ENCODE results near the gene TACC2. TPM values are rescaled to one million over a fixed set of nuclear protein-coding genes. Genes with fewer than 3 reads are reported as not detected.
"Not testable (repeated sequence)": the region's sequence is repeated elsewhere in the genome, so short reads cannot be mapped to it uniquely, and the experiment has no call there.

Gene TACC2
- total and polyA plus RNA-seq, 8 donors = 29.0 to 102 (median 52.9) TPM

DNA sequence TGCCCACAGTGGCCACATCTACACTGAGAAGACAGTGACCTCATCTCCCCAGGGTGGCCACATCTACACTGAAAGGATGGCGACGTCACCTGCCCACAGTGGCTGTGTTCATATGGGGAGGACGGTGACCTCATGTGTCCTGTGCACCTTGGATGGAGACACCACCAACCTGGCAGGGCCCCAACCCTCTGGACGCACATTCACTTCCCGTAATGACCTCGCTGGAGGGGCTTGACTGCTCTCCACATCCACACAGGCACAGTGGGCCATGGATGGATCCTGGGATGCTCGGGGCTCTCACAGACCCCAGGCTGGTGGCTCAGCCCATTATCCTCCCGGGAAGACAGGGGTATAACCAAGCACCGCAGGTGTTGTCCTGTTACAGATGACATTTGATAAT, 212.4 kb downstream of the TACC2 start:
- no peak overlapping the region for H3K27ac ChIP-seq
- H3K27me3 ChIP-seq = no peaks in the 10 kb centered on the region
- H3K36me3 ChIP-seq = peaks cover 7 to 70% (median 63%) of the 10 kb centered on the region in 4 donors
- DNase-seq = no peak
- TF ChIP-seq POLR2A (IDR thresholded peaks at IDR 0.05) = no peak
- TF ChIP-seq, protein P1, sequence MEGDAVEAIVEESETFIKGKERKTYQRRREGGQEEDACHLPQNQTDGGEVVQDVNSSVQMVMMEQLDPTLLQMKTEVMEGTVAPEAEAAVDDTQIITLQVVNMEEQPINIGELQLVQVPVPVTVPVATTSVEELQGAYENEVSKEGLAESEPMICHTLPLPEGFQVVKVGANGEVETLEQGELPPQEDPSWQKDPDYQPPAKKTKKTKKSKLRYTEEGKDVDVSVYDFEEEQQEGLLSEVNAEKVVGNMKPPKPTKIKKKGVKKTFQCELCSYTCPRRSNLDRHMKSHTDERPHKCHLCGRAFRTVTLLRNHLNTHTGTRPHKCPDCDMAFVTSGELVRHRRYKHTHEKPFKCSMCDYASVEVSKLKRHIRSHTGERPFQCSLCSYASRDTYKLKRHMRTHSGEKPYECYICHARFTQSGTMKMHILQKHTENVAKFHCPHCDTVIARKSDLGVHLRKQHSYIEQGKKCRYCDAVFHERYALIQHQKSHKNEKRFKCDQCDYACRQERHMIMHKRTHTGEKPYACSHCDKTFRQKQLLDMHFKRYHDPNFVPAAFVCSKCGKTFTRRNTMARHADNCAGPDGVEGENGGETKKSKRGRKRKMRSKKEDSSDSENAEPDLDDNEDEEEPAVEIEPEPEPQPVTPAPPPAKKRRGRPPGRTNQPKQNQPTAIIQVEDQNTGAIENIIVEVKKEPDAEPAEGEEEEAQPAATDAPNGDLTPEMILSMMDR (IDR thresholded peaks at IDR 0.05) = no peak
- H3K9me3 ChIP-seq = no peaks in the 10 kb centered on the region
- no peak overlapping the region for H3K4me3 ChIP-seq
- H3K4me1 ChIP-seq = no peaks in the 10 kb centered on the region
- intact Hi-C loops (cut with DNase I; ENCODE audit: low total_unique reads) = no loop called here
- WGBS, 5 donors = 93 to 100% (median 94%) methylated on average over 4 to 9 of the region's 9 CpGs

DNA sequence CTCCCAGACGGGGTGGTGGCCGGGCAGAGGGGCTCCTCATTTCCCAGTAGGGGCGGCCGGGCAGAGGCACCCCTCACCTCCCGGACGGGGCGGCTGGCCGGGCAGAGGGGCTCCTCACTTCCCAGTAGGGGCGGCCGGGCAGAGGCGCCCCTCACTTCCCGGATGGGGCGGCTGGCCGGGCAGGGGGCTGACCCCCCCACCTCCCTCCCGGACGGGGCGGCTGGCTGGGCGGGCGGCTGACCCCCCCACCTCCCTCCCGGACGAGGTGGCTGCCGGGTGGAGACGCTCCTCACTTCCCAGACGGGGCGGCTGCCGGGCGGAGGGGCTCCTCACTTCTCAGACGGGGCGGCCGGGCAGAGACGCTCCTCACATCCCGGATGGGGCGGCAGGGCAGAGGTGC, 214.2 kb downstream of the TACC2 start:
- H3K4me3 ChIP-seq; intact Hi-C loops (cut with DNase I; ENCODE audit: low total_unique reads): not testable (repeated sequence)
- peaks cover 7 to 58% (median 51%) of the 10 kb centered on the region in 4 donors for H3K36me3 ChIP-seq

DNA sequence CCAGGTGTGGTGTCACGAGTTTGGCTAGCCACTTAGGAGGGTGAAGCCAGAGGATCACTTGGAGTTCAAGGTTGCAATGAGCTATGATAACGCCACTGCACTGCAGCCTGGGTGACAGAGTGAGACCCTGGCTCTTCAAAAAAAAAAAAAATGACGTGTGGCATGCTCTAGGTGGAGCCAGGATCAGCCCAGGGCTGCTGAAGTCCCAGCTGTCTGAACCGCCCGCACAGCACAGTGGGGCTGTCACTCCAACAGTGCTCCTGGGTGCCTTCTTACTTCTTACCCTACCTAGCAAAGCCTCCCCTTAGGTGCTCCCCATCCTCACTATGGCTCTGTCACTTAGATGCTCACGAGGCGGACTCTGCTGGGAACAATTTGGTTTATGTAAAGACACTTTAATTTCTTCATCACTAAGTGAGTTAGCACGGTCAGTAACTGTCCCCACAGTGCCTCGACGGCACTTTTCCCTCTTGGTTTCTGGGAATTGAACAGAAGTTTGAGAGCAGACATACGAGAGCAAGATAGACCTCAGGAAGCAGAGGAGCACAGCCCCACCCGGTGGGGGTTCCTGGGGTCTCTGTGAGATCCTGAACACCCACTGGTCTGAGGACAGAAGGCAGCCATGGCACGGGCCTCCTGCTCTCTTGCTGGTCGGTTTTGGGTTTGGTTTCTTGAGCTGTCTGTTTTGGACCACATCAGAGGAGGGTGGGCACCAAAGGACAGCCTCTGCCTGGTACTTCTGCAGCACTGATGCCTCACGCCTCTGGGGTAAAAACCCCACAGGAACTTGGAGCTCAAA, 215.9 kb downstream of the TACC2 start:
- intact Hi-C loops (cut with DNase I; ENCODE audit: low total_unique reads) = no loop called here
- Histone ChIP-seq H3K27ac (no peak overlapping the region), H3K9me3 (no peaks in the 10 kb centered on the region), H3K4me1 (no peaks in the 10 kb centered on the region), H3K36me3 (peaks cover 7 to 44% (median 37%) of the 10 kb centered on the region in 4 donors), H3K4me3 (no peak overlapping the region), H3K27me3 (no peaks in the 10 kb centered on the region)
- TF ChIP-seq, protein P1 (IDR thresholded peaks at IDR 0.05) = no peak
- TF ChIP-seq EP300 (IDR thresholded peaks at IDR 0.05) (no peak), POLR2A (IDR thresholded peaks at IDR 0.05) (no peak), POLR2AphosphoS5 (IDR thresholded peaks at IDR 0.05) (no peak)
- DNase-seq = no peak
- WGBS, 5 donors = 81 to 88% (median 83%) methylated on average over 15 of the region's 15 CpGs

More for the DNA sequence above, 214.2 kb downstream of the TACC2 start:
- H3K27ac ChIP-seq, DNase-seq, H3K9me3 ChIP-seq, H3K27me3 ChIP-seq, H3K4me1 ChIP-seq: not testable (repeated sequence)
- 94 to 99% (median 97%) methylated on average over 6 to 31 of the region's 33 CpGs for WGBS, 5 donors

DNA sequence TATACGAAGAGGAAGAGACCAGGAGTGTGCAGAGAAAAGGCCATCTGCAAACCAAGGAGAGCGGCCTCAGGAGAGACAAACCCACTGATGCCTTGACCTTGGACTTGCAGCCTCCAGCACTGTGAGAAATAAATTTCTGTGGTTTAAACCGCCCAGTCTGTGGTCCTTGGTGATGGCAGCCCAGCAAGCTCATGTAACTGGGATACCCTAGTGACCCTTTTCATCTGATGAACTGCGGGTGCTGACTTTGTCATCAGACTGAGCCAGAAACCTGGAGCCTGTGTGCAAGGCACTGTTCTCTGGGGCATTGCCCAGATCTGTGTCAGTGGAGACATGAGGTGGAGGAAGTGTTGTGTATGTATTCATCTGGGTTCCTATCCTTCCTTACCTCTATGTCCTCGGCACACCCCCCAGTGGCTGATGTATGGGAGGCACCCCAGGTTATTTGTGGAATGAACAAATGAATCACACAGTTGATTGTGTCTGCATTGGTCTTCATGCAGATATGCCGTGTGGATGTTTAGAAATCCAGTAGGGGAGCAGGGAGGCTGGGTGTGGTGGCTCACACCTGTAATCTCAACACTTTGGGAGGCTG, 217.6 kb downstream of the TACC2 start:
- no peak overlapping the region for H3K4me3 ChIP-seq
- H3K4me1 ChIP-seq = no peaks in the 10 kb centered on the region
- H3K36me3 ChIP-seq = peaks cover 13 to 44% (median 37%) of the 10 kb centered on the region in 4 donors
- 92 to 96% (median 94%) methylated on average over 6 of the region's 6 CpGs for WGBS, 5 donors
- intact Hi-C loops (cut with DNase I; ENCODE audit: low total_unique reads) = no loop called here
- no peaks in the 10 kb centered on the region for H3K9me3 ChIP-seq
- H3K27me3 ChIP-seq = no peaks in the 10 kb centered on the region
- no peak for DNase-seq
- TF ChIP-seq, protein P1 (IDR thresholded peaks at IDR 0.05) = no peak
- TF ChIP-seq EP300 (IDR thresholded peaks at IDR 0.05) = no peak
- no peak for TF ChIP-seq POLR2A (IDR thresholded peaks at IDR 0.05)
- TF ChIP-seq POLR2AphosphoS5 (IDR thresholded peaks at IDR 0.05) = no peak
- H3K27ac ChIP-seq = no peak overlapping the region

DNA sequence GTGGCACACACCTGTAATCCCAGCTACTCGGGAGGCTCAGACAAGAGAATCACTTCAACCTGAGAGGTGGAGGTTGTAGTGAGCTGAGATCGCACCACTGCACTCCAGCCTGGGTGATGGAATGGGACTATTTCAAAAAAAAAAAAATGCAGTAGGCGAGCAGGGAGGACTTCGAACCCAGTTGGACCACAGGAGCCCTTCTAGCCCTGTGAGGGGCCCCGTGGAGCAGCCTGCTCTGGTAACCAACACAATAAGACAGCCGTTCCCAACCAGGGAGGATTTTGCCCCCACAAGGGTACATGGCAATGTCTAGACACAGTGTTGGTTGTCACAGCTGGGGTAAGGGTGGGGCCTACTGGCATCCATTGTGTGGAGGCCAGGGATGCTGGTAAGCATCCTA, 218.2 kb downstream of the TACC2 start:
- Histone ChIP-seq H3K27ac (no peak overlapping the region), H3K4me3 (no peak overlapping the region), H3K9me3 (no peaks in the 10 kb centered on the region), H3K4me1 (no peaks in the 10 kb centered on the region), H3K27me3 (no peaks in the 10 kb centered on the region), H3K36me3 (peaks cover 17 to 47% (median 42%) of the 10 kb centered on the region in 4 donors)
- intact Hi-C loops (cut with DNase I; ENCODE audit: low total_unique reads) = no loop called here
- TF ChIP-seq, protein P1 (IDR thresholded peaks at IDR 0.05) = no peak
- no peak for TF ChIP-seq POLR2A (IDR thresholded peaks at IDR 0.05)
- TF ChIP-seq EP300 (IDR thresholded peaks at IDR 0.05) = no peak
- TF ChIP-seq POLR2AphosphoS5 (IDR thresholded peaks at IDR 0.05) = no peak
- WGBS, 5 donors = 93 to 98% (median 93%) methylated on average over 6 of the region's 6 CpGs
- no peak for DNase-seq
